Testis (tissue), 3 donors: ENCODE measurements around the gene CLDN14. TPM values are rescaled to one million over a fixed set of nuclear protein-coding genes. Genes with fewer than 3 reads are reported as not detected.

Experiments used
- DNase-seq: peaks from one replicate; pipeline ENCODE4 v3.0.0-alpha.2; 2019
- H3K27ac ChIP-seq, 2 donors: fragments of 200-600 bp; sonication (generic); one replicate each; pipeline ENCODE4 v1.5.1; 2019
- H3K27me3 ChIP-seq: fragments of 200-600 bp; sonication (generic); one replicate; pipeline ENCODE4 v1.5.1; 2019
- H3K36me3 ChIP-seq: fragments of 200-600 bp; sonication (generic); one replicate; pipeline ENCODE4 v1.5.1; 2017; ENCODE audit warnings: low read depth; ENCODE audit errors: missing control alignments
- H3K4me1 ChIP-seq: fragments of 200-600 bp; sonication (generic); one replicate; pipeline ENCODE4 v1.5.1; 2019
- H3K4me3 ChIP-seq, 2 donors: fragments of 200-600 bp; sonication (generic); one replicate each; pipeline ENCODE4 v1.5.1; 2017 to 2019
- H3K9me3 ChIP-seq: fragments of 200-600 bp; sonication (generic); one replicate; pipeline ENCODE4 v1.5.1; 2017
- POLR2A ChIP-seq: fragments of 450-650 bp; IDR thresholded peaks from one replicate; pipeline ENCODE4 v1.6.1; 2017; ENCODE audit warnings: antibody characterized with exemption, mild to moderate bottlenecking, moderate library complexity
- WGBS, 2 donors: methylation state at CpG; one replicate each; pipeline ENCODE4 v1.1.5; 2018; 5-methylcytosine and 5-hydroxymethylcytosine counted together
- intact Hi-C: fragments of 100-400 bp; cut with DNase I; formaldehyde crosslinking; loops from one replicate; pipeline ENCODE4 v1.15.1; 2023; ENCODE audit warnings: low total_unique reads
- polyA plus RNA-seq: library from polyadenylated mRNA; stranded (reverse); fragments of 350-450 nt; fragmentation: Illumina TruSeq; extraction: RNeasy Lipid Tissue Mini Kit (QIAGEN cat#74804); gene quantifications from one replicate; pipeline ENCODE4 v1.2.3, GENCODE V29; 2014; ENCODE audit warnings: low read depth, low replicate concordance; ENCODE audit not compliant: insufficient read depth
- total RNA-seq, 2 donors: library from RNA; depleted of rRNA; stranded (reverse); fragments of >200 nt; gene quantifications; one replicate each; pipeline ENCODE4 v1.2.3, GENCODE V29; 2016
- TF ChIP-seq, protein P1 (sequence below), 3 experiments: fragments of 450-650 bp in 2 of 3; fragments of 200-600 bp in 1 of 3; sonication (generic) in 1 of 3; IDR thresholded peaks; one replicate each; pipeline ENCODE4 v1.5.1; 2016 to 2019; ENCODE audit warnings: antibody characterized with exemption in 3 of 3, mild to moderate bottlenecking in 2 of 3, moderate library complexity in 1 of 3

CLDN14 gene
- total and polyA plus RNA-seq, 3 donors from 2014 or later = 0.31 to 0.96 (median 0.31) TPM

DNA sequence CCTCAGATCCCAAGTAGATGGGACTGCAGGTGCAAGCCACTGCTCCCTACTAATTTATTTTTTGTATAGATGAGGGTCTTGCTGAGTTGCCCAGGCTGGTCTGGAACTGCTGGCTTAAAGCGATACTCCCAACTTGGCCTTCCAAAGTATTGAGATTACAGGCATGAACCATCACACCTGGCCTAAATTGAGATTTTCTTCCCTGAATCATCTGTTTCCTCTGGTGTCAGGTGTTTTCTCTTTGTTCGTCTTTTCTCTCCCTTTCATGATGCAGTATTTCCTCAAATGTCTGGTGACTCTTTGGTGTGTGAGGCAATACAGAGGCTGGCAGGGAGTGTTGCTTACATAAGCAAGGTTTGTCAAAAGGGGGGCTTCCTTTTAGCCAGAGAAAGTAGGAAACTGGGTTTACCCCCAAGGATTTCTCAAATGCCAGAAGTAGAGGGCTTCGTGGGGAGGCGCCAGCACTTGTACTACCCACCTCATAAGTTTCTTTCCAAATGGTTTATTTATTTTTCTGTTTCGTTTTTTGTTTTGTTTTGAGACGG, 27.6 kb downstream of the CLDN14 start:
- Histone ChIP-seq H3K9me3 (no peaks in the 10 kb centered on the region), H3K4me3 (no peak overlapping the region), H3K4me1 (peaks cover 19% of the 10 kb centered on the region), H3K27ac (no peak overlapping the region), H3K27me3 (no peaks in the 10 kb centered on the region), H3K36me3 (no peaks in the 10 kb centered on the region)
- 85 to 92% methylated on average over 6 of the region's 6 CpGs for WGBS, 2 donors
- no peak for TF ChIP-seq POLR2A
- DNase-seq = no peak
- intact Hi-C loops = no loop called here

DNA sequence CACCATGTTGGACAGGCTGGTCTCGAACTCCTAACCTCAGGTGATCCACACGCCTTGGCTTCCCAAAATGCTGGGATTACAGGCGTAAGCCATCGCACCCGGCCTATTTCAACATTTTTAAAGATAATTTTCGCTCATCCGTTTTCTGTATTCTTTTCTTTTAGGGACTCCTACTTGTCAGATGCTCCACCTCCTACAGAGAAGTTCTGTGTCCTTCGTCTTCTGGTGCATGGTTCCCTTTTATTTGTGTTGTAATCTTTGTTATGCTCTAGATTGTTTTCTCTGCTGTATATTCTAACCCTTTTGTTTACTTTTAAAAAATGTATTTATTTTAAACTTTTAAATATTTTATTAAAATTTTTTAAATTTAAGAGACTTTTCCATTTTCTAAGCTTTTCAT, 28.4 kb downstream of the CLDN14 start:
- WGBS, 2 donors = 86 to 96% methylated on average over 8 of the region's 8 CpGs
- DNase-seq = no peak
- intact Hi-C loops = no loop called here

DNA sequence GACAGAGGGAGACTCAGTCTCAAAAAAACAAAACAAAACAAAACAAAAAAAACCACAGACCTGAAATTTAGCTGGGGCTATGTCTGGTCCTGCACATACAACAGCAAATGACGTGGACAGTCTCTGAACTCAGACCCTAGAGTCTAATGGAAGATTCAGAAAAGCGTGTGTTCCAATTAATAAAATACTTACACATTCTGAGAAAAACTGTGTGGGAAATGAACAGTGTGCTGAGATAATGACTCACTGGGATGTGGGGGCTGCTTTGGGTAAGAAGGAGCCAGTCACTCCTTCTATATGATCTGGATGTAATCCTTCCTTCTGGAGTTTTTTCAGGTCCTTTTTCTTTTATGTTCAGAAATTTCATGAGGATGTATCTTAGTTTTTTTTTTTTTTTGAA, 29.4 kb downstream of the CLDN14 start:
- Histone ChIP-seq H3K9me3 (no peaks in the 10 kb centered on the region), H3K27ac (no peak overlapping the region), H3K27me3 (no peaks in the 10 kb centered on the region), H3K4me3 (no peak overlapping the region), H3K4me1 (peaks cover 19% of the 10 kb centered on the region), H3K36me3 (no peaks in the 10 kb centered on the region)
- TF ChIP-seq POLR2A = no peak
- TF ChIP-seq, protein P1, sequence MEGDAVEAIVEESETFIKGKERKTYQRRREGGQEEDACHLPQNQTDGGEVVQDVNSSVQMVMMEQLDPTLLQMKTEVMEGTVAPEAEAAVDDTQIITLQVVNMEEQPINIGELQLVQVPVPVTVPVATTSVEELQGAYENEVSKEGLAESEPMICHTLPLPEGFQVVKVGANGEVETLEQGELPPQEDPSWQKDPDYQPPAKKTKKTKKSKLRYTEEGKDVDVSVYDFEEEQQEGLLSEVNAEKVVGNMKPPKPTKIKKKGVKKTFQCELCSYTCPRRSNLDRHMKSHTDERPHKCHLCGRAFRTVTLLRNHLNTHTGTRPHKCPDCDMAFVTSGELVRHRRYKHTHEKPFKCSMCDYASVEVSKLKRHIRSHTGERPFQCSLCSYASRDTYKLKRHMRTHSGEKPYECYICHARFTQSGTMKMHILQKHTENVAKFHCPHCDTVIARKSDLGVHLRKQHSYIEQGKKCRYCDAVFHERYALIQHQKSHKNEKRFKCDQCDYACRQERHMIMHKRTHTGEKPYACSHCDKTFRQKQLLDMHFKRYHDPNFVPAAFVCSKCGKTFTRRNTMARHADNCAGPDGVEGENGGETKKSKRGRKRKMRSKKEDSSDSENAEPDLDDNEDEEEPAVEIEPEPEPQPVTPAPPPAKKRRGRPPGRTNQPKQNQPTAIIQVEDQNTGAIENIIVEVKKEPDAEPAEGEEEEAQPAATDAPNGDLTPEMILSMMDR (IDR thresholded peaks at IDR 0.05) = no peak
- intact Hi-C loops = no loop called here
- 77 to 86% methylated on average over 2 of the region's 2 CpGs for WGBS, 2 donors
- no peak for DNase-seq

More for the DNA sequence above, 28.4 kb downstream of the CLDN14 start:
- H3K9me3 ChIP-seq = no peaks in the 10 kb centered on the region
- H3K4me1 ChIP-seq = peaks cover 19% of the 10 kb centered on the region
- H3K4me3 ChIP-seq = no peak overlapping the region
- no peak for TF ChIP-seq POLR2A
- TF ChIP-seq, protein P1 (IDR thresholded peaks at IDR 0.05) = no peak
- no peaks in the 10 kb centered on the region for H3K36me3 ChIP-seq
- H3K27ac ChIP-seq = no peak overlapping the region
- H3K27me3 ChIP-seq = no peaks in the 10 kb centered on the region

DNA sequence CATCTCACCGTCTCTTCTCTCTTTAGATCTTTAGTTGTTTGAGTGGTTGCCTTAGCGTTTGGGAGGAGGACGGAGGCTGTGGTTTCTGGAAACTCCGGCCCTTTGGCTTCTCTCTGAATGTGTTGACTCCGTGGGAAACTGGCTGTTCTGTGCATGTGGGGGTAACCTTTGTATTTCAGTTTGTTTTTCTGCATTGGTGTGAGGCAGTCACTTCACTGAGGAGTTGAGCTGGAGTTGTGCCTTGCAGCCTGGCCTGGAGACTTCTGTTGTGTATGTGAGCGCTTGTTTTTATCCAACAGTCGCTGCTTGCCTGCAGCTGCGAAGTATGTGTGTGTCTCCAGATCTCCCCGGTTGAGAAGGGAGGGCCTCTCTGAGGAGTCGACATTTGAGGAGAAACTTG, 33.6 kb downstream of the CLDN14 start:
- no peak for TF ChIP-seq POLR2A
- TF ChIP-seq, protein P1 (IDR thresholded peaks at IDR 0.05) = no peak
- H3K4me3 ChIP-seq = no peak overlapping the region
- no peaks in the 10 kb centered on the region for H3K4me1 ChIP-seq
- peak; percentile 47 for DNase-seq
- H3K36me3 ChIP-seq = no peaks in the 10 kb centered on the region
- WGBS, 2 donors = 36 to 55% methylated on average over 10 of the region's 10 CpGs
- H3K9me3 ChIP-seq = no peaks in the 10 kb centered on the region
- intact Hi-C loops = no loop called here
- H3K27ac ChIP-seq = no peak overlapping the region
- no peaks in the 10 kb centered on the region for H3K27me3 ChIP-seq

DNA sequence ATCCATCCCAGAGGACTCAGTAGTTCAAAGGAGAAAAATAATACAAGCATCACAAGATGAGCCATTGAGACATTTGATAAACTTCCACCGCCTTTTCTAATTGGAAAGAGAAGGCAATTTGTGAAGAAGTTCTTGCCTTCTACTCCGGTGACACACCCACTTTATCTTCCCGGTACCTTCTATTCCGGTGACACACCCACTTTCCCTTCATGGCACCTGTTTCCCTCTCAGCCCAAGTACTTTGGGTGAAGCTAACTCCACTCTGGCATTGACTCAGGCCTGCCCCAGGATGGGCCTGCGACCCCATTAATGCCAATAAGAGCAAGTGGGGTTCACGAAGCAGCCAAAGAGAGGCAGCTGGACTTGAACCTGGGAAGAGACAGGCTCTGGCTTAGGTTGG, 38.2 kb downstream of the CLDN14 start:
- TF ChIP-seq, protein P1 (IDR thresholded peaks at IDR 0.05) = no peak
- no peak for TF ChIP-seq POLR2A
- Histone ChIP-seq H3K4me1 (peaks cover 4% of the 10 kb centered on the region), H3K27me3 (no peaks in the 10 kb centered on the region), H3K4me3 (no peak overlapping the region), H3K9me3 (no peaks in the 10 kb centered on the region), H3K36me3 (no peaks in the 10 kb centered on the region), H3K27ac (no peak overlapping the region)
- DNase-seq = no peak
- 89 to 92% methylated on average over 6 of the region's 6 CpGs for WGBS, 2 donors
- intact Hi-C loops = no loop called here
